Panc1 (cell line): ENCODE data around the gene DSCAML1. TPM values are rescaled to one million over a fixed set of nuclear protein-coding genes. Genes with fewer than 3 reads are reported as not detected.

Experiments
- ATAC-seq: fragments of 200-7000 bp; cut with Tn5 transposase; 2 replicates; pipeline ENCODE4 v1.9.1; 2020; ENCODE audit warnings: mild to moderate bottlenecking, moderate library complexity
- BruUV-seq: library from RNA; stranded (reverse); fragments of 400-500 nt; replicated peaks from 2 replicates; lab custom pipeline; 2021; lab: Mats Ljungman, UMichigan
- CTCF ChIA-PET: fragments of 300-600 bp; sonication (Branson Sonifier 250); formaldehyde crosslinking; loops from one replicate; lab custom pipeline; 2022; ENCODE audit warnings: antibody characterized with exemption; lab: Charles Lee
- POLR2A ChIA-PET: fragments of 300-600 bp; sonication (Branson Sonifier 250); formaldehyde crosslinking; loops from one replicate; lab custom pipeline; 2022; ENCODE audit warnings: antibody characterized with exemption; lab: Charles Lee
- DNase-seq: peaks from one replicate; pipeline ENCODE4 v3.0.0-alpha.2; 2010; ENCODE audit warnings: low read depth, low spot score
- H3K27ac ChIP-seq: 2 replicates; pipeline ENCODE4 v1.5.1; 2011; ENCODE audit warnings: mild to moderate bottlenecking, low read length, inconsistent platforms
- H3K27me3 ChIP-seq: fragments of 200-500 bp; sonication (Bioruptor generic); 2 replicates; pipeline ENCODE4 v1.6.0; 2014; ENCODE audit warnings: low read length, inconsistent platforms; ENCODE audit not compliant: control insufficient read depth, insufficient read depth
- H3K36me3 ChIP-seq: fragments of 200-500 bp; sonication (Bioruptor generic); 2 replicates; pipeline ENCODE4 v1.5.1; 2014; ENCODE audit warnings: inconsistent platforms, mild to moderate bottlenecking, low read length, moderate library complexity; ENCODE audit not compliant: control insufficient read depth, insufficient read depth
- H3K4me1 ChIP-seq: 2 replicates; pipeline ENCODE4 v1.5.1; 2011; ENCODE audit warnings: inconsistent platforms, mild to moderate bottlenecking, low read length, moderate library complexity; ENCODE audit not compliant: control insufficient read depth, insufficient read depth
- H3K4me3 ChIP-seq, 2 experiments: 2 replicates each; pipeline ENCODE4 v1.5.1; 2011 to 2012; ENCODE audit warnings: low read depth in 2 of 2, low read length in 2 of 2, mild to moderate bottlenecking in 2 of 2, inconsistent platforms in 1 of 2, moderate library complexity in 1 of 2
- H3K9me3 ChIP-seq: fragments of 200-500 bp; sonication (Bioruptor generic); 2 replicates; pipeline ENCODE4 v1.5.1; 2014; ENCODE audit warnings: low read depth, mild to moderate bottlenecking, inconsistent platforms, low read length, moderate library complexity; ENCODE audit not compliant: control insufficient read depth, insufficient read depth
- POLR2AphosphoS5 ChIP-seq: IDR thresholded peaks from 2 replicates; pipeline ENCODE4 v1.6.1; 2012; ENCODE audit warnings: mild to moderate bottlenecking, low read depth, low read length, moderate library complexity
- SIN3A ChIP-seq: IDR thresholded peaks from 2 replicates; pipeline ENCODE4 v1.6.1; 2012; ENCODE audit warnings: low read depth, mild to moderate bottlenecking, low read length, moderate library complexity, borderline replicate concordance; ENCODE audit not compliant: insufficient read depth
- TCF7L2 ChIP-seq: IDR thresholded peaks from 2 replicates; pipeline ENCODE4 v1.6.1; 2011; ENCODE audit warnings: mild to moderate bottlenecking, low read depth, low read length, inconsistent platforms
- in situ Hi-C: cut with HindIII; loops from 2 replicates; pipeline ENCODE4 v1.10.0; 2016; ENCODE audit warnings: low sequenced_read_pairs, low pct_unique_long_range_greater_than_20kb
- intact Hi-C: fragments of 100-400 bp; cut with micrococcal nuclease; formaldehyde crosslinking; loops from one replicate; pipeline ENCODE4 v1.10.0; 2022; ENCODE audit not compliant: unreplicated experiment
- total RNA-seq: library from RNA; stranded (reverse); gene quantifications from one replicate; pipeline ENCODE4 v1.2.1, GENCODE V29; 2021; ENCODE audit not compliant: unreplicated experiment
- TF ChIP-seq, protein P1 (sequence below): fragments of 450-650 bp; IDR thresholded peaks from 2 replicates; pipeline ENCODE4 v1.5.1; 2017; ENCODE audit warnings: mild to moderate bottlenecking
- TF ChIP-seq, protein P2 (sequence below), 2 experiments: IDR thresholded peaks; 2 replicates each; pipeline ENCODE4 v1.6.1; 2011 to 2012; ENCODE audit warnings: low read depth in 2 of 2, control low read depth in 1 of 2, low read length in 1 of 2, mild to moderate bottlenecking in 1 of 2, moderate library complexity in 1 of 2; ENCODE audit not compliant: insufficient read depth in 1 of 2

DSCAML1 gene
- total RNA-seq, 1 experiment from 2014 or later = 1.6 TPM

- POLR2A ChIA-PET = no interaction called here
- no peaks in the 10 kb centered on the region for H3K27me3 ChIP-seq
- no TSS peak for BruUV-seq
Observed at GRCh38 chr11:117380676-117381075, 416.3 kb downstream of the DSCAML1 start.

DNA sequence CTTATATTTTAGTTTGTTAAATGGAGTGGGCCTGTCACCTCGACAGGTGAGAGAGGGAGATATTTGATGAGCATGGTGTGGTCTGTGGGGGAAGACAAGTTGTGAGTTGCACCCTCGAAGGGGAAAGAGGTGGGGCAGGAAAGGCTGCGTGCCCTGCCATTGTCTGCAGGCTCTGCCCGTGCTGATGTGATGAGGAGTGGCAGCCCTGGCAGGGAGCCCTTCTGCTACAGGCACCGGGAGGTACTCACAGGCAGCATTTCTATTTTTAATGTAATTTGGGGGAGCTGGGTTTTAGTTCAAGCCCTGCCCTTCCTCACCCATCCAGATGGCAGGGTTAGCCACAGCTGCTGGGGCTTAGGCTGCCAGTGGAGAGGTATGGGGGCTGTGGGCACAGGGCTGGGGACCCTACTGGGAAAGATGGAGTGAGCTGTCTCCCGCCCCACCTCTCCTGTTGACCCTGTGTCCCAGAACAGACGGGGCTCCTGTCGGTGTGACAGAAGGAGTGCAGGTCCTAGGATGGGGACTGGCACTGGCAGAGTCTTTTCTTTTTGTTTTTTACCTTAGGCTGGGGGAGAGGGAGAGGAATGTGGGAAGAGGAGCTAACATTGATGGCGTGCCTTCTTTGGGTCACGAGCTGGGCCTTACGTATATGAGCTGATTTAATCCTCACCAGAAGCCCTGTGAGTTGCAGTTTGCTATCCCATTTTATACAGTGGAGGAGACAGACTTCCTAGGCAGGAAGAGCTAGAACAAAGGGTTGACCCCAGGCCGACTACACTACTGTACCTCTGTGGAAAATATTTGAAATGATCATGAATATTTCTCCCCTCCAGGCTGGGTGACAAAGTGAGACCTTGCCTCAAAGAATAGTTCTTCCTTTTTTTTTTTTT is 417.8 kb downstream of the DSCAML1 start:
- peaks cover 11% of the 10 kb centered on the region for H3K36me3 ChIP-seq
- POLR2A ChIA-PET = no interaction called here

More at GRCh38 chr11:117380676-117381075, 416.3 kb downstream of the DSCAML1 start:
- H3K9me3 ChIP-seq = no peaks in the 10 kb centered on the region
- DNase-seq (no peak), ATAC-seq (no peak)
- intact Hi-C loops = no loop called here
- H3K36me3 ChIP-seq = peaks cover 8% of the 10 kb centered on the region
- TF ChIP-seq TCF7L2 (no peak), SIN3A (no peak), POLR2AphosphoS5 (no peak)
- TF ChIP-seq, protein P1, sequence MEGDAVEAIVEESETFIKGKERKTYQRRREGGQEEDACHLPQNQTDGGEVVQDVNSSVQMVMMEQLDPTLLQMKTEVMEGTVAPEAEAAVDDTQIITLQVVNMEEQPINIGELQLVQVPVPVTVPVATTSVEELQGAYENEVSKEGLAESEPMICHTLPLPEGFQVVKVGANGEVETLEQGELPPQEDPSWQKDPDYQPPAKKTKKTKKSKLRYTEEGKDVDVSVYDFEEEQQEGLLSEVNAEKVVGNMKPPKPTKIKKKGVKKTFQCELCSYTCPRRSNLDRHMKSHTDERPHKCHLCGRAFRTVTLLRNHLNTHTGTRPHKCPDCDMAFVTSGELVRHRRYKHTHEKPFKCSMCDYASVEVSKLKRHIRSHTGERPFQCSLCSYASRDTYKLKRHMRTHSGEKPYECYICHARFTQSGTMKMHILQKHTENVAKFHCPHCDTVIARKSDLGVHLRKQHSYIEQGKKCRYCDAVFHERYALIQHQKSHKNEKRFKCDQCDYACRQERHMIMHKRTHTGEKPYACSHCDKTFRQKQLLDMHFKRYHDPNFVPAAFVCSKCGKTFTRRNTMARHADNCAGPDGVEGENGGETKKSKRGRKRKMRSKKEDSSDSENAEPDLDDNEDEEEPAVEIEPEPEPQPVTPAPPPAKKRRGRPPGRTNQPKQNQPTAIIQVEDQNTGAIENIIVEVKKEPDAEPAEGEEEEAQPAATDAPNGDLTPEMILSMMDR = no peak
- TF ChIP-seq, protein P2, sequence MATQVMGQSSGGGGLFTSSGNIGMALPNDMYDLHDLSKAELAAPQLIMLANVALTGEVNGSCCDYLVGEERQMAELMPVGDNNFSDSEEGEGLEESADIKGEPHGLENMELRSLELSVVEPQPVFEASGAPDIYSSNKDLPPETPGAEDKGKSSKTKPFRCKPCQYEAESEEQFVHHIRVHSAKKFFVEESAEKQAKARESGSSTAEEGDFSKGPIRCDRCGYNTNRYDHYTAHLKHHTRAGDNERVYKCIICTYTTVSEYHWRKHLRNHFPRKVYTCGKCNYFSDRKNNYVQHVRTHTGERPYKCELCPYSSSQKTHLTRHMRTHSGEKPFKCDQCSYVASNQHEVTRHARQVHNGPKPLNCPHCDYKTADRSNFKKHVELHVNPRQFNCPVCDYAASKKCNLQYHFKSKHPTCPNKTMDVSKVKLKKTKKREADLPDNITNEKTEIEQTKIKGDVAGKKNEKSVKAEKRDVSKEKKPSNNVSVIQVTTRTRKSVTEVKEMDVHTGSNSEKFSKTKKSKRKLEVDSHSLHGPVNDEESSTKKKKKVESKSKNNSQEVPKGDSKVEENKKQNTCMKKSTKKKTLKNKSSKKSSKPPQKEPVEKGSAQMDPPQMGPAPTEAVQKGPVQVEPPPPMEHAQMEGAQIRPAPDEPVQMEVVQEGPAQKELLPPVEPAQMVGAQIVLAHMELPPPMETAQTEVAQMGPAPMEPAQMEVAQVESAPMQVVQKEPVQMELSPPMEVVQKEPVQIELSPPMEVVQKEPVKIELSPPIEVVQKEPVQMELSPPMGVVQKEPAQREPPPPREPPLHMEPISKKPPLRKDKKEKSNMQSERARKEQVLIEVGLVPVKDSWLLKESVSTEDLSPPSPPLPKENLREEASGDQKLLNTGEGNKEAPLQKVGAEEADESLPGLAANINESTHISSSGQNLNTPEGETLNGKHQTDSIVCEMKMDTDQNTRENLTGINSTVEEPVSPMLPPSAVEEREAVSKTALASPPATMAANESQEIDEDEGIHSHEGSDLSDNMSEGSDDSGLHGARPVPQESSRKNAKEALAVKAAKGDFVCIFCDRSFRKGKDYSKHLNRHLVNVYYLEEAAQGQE (IDR thresholded peaks at IDR 0.05; ENCODE audit: insufficient read depth in 1 of 2, low read depth in 2 of 2, low read length in 1 of 2) = no peak
- no peak overlapping the region for H3K27ac ChIP-seq
- H3K4me3 ChIP-seq = no peak overlapping the region
- no peaks in the 10 kb centered on the region for H3K4me1 ChIP-seq
- CTCF ChIA-PET = interaction anchor here (0.7 kb wide), 1 partner anchor 19 kb away, joined by 3 read pairs; no protein-coding TSS in a partner anchor
- in situ Hi-C loops = no loop called here

More for the DNA sequence above, 417.8 kb downstream of the DSCAML1 start:
- DNase-seq = no peak
- Histone ChIP-seq H3K9me3 (no peaks in the 10 kb centered on the region), H3K4me3 (no peak overlapping the region), H3K27ac (no peak overlapping the region), H3K4me1 (no peaks in the 10 kb centered on the region), H3K27me3 (no peaks in the 10 kb centered on the region)
- TF ChIP-seq TCF7L2 (no peak), SIN3A (no peak)
- intact Hi-C loops (no loop called here), in situ Hi-C loops (no loop called here)
- no peak for ATAC-seq
- CTCF ChIA-PET = no interaction called here
- BruUV-seq = no TSS peak

Other genes with a start within 250 kb of the DSCAML1 start
- 0.39 TPM for gene FXYD2, start 27.5 kb upstream of the DSCAML1 start, total RNA-seq
- 0.54 TPM for gene FXYD6, start 79.4 kb upstream of the DSCAML1 start, total RNA-seq
- not detected for gene TMPRSS13, start 132.2 kb upstream of the DSCAML1 start, total RNA-seq
- 0.41 TPM for gene IL10RA, start 189.2 kb upstream of the DSCAML1 start, total RNA-seq